HG03520 (cell line): Measurements from ENCODE around the gene RHOBTB3.

ENCODE experiments used
- ATAC-seq: cut with Tn5 transposase; IDR thresholded peaks from one replicate; pipeline ENCODE4 v1.9.1; 2021; ENCODE audit warnings: mild to moderate bottlenecking, moderate library complexity; ENCODE audit not compliant: unreplicated experiment

RHOBTB3 gene

GRCh38 chr5:95837492-95837891 is 106.4 kb downstream of the RHOBTB3 start:
- ATAC-seq: no peak

DNA sequence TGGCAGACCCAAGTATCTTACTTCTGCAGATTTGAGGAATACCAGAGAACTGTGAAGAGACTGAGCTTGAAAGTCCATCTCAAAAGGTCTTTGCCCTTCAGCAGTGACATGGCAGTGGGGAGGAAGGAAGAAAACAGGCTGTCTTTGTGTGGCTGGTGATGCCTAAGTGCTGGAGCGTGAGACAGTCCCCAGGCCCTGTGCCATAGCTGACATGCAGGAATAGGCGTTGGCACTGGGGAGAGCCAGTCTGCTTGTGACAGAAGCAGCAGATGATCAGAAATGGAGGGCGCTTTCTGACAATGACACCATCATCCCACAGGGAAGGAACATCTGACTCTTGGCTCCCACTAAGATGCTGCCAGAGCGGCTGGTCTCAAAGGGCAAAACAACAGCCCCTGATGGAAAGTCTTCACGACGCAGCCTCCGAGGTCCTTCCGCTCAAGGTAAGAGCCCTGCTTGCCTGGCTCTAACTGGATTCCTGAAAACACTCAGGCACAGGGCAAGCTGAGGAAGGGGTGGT is 106.9 kb downstream of the RHOBTB3 start:
- no peak for ATAC-seq

DNA sequence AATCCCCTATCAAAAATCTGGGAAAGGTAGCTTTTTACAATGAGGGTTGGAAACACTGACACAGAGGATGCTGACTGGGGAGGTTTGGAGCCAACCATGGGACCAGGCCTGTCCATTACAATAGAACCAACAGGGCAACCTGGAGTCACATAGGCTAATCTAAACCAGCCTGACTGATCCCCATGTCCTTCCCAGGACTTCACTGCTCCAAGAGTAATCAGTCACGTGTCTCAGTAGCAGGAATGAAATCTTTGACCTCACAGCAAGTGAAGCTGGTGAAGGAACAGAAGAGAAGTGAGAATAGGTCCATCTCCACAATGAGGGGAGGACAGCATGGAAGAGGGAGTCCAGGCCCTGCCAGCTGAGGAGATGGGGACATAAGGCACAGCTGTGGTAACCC is 107.4 kb downstream of the RHOBTB3 start:
- ATAC-seq: no peak

DNA sequence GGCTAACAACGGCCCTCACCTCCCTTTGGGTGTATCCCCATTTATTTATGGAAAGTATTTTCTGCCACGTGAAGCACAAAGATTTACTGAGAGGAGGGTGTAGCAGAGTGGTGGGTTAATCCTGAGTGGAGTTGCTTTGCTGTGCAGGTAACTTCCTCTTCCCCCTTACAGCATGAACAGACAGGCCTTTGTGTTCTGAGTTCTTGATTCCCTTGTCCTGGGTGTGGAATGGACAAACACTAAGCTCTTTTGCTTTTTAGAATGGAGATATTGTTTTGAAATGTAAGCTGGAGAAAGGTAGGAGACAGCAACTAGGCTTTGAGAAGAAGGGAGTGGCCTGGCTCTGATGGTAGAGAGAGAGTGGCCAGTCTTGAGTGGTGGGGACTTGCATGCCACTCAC is 108.5 kb downstream of the RHOBTB3 start:
- no peak for ATAC-seq

GRCh38 chr5:95840956-95841705 is 110.0 kb downstream of the RHOBTB3 start:
- ATAC-seq: no peak

GRCh38 chr5:95841914-95842812 is 111.0 kb downstream of the RHOBTB3 start:
- ATAC-seq: no peak

DNA sequence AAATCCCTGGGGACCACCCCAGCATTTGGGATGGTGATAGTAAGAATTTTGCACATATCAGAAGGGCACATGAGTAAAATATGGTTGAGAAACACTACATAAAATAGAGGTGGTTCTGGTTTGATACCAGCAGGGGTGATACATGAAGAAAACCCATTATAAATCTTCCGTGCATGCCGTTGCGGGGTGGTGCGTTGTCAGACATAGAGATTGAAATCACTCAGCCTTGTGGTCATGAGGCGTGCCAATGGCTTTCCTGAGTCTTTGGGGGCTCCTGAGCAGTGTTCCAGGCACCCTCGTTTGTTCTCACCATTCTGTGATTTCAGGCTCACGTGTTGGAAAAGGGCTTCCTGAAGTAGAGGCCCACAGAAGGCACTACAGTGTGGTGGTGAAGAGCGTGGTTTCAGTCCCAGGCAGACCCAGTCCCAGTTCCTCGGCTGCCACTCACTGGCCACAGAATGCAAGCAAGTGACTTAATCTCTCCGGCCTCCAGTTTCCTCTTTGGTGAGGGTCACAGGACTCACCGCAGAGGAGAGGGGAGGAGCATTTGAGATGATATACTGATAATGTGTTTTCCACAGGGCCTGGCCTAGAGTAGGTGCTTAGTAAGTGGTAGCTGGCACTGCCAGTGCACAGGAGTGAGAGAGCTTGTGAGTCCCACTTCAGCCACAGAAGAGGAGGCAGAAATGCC is 111.9 kb downstream of the RHOBTB3 start:
- ATAC-seq: peak; percentile 76

DNA sequence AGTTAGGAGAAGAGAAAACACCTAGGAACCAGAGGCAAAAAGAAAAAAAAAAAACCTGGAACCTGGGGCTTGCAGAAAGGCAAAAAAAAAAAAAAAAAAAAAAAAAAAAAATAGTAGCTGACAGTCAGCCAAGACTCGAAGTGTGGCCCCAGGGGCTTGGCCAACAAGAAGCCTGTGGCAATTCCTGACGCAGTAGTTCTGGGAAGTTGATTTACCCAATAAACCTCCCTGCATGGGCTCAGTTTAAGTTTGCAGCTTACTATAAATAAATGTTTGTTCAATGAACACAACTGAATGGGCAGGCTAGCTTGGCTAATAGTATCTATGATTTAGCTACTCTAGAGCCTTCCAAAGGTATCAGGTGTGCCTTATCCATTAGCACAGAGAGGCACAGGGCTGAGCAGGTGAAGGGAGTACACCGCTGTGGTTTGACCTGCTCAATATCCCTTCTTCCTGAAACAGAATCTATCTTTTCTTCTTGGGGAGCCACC is 112.6 kb downstream of the RHOBTB3 start:
- ATAC-seq: no peak

- no peak for ATAC-seq
Measured at GRCh38 chr5:95845391-95845790, 114.3 kb downstream of the RHOBTB3 start.
